HG03354 (cell line): ENCODE results near the gene FAM89B.

Source experiments
- ATAC-seq: cut with Tn5 transposase; IDR thresholded peaks from one replicate; pipeline ENCODE4 v1.9.1; 2021; ENCODE audit warnings: mild to moderate bottlenecking; ENCODE audit not compliant: unreplicated experiment, poor library complexity, severe bottlenecking

Gene FAM89B

DNA sequence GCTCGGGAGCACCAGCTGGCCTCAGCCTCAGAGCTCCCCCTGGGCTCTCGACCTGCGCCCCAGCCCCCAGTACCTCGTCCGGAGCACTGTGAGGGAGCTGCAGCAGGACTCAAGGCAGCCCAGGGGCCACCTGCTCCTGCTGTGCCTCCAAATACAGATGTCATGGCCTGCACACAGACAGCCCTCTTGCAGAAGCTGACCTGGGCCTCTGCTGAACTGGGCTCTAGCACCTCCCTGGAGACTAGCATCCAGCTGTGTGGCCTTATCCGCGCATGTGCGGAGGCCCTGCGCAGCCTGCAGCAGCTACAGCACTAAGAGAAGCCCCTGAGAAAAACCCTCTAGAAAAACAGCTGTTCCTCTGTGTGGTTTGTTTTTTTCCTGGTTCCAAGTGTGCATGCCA is 918 bp upstream of the FAM89B start:
- no peak for ATAC-seq

GRCh38 chr11:65571940-65572339 is 398 bp upstream of the FAM89B start:
- ATAC-seq: no peak

DNA sequence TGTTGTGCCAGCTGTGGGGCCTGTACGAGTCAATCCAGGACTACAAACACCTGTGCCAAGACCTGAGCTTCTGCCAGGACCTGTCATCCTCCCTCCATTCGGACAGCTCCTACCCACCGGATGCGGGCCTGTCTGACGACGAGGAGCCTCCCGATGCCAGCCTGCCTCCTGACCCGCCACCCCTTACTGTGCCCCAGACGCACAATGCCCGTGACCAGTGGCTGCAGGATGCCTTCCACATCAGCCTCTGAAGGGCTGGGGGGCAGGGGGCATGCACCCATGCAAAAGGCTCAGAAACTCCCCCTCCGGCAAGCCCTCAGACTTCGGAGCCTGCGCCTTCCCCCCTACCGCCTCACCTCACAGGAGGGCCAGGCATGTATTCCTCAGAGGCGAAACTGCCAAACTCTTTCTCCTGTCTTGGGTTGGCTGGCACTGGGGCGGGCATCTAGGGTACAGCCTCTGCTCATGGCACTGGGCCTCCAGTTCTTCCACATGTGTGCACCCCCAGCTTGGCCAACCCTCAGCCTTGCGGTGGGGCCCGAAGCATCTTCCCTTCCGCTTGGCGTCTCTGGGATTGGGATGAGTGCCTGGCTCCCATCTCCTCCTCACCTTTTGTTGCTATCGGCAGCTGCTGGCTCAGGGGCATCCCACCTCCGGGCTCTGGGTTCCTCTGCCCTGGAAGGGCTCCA is 1.2 kb downstream of the FAM89B start:
- no peak for ATAC-seq

DNA sequence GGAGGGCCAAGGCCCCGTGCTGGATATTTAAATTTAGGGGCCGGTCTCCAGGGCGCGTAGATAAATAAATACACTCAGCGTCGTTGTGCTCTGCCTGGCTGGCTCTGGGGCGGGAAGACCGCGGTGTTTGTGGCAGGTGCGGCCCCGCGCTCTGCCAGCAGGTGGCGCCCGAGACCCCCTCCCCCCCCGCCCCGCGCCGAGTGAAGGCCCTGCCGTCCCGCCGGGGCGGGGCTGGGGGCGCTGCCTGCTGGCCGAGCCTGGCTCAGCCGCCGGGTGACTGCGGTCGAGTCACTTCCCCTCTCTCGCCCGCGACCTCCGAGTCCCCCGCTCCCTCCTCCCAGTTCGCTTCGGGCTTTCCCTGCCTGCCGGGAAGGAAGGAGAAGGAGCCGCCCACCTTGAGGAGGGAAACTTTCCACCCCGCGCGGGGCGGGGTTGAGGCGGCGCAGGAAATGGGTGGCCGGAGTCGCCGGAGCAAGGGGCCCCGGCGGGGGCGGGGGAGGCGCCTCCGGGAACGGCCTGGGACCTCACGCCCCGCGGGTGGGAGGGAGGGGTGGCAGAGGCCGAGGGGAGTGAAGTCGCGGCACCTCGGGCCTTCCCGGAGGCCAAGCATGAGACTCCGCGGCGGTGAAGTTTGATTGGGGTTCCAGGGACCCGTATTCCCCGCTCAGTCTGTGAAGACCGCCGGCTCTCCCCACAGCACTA is 1.9 kb downstream of the FAM89B start:
- peak; percentile 34 for ATAC-seq

- ATAC-seq: no peak
These were observed 2.7 kb downstream of the FAM89B start for GRCh38 chr11:65574811-65575567.

GRCh38 chr11:65575568-65576231 is 3.4 kb downstream of the FAM89B start, which contains the start of gene EHBP1L1:
Gene EHBP1L1, plus strand, starts transcription at chr11:65576053. Its CDS starts 250 bp downstream, at chr11:65576303.
- no peak for ATAC-seq

DNA sequence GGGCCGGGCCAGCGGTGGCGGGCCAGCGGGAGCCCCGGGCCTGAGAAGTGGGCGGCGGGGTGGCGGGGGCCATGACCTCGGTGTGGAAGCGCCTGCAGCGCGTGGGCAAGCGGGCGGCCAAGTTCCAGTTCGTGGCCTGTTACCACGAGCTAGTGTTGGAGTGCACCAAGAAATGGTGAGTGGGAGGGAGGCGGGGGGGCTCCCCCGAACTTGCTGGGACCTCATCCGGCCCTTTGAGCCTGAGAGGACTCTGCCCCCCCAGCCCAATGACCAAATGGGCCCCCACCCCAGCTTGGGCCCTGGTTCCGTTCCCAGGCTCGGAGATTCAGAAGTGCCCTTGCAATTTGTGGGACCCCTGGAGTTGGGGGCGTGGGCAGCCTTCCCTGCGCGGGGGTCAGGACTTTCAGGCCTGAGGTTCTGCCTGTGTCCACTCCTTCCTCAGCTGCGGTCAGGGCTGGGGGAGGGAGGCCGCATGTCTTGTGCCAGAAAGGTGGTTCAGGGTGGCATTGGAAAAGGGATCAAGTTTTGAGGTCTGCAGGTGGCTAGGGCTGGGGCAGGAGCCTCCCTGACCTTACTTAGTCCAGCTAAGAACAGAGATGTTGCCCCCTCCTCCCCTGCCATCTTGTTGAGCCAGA is 4.0 kb downstream of the FAM89B start:
- ATAC-seq: no peak

- no peak for ATAC-seq
These were observed 4.8 kb downstream of the FAM89B start for GRCh38 chr11:65576867-65577755.

- ATAC-seq: no peak
These were observed 5.4 kb downstream of the FAM89B start for GRCh38 chr11:65577756-65578109.

GRCh38 chr11:65578134-65578533 is 5.8 kb downstream of the FAM89B start:
- ATAC-seq: no peak

DNA sequence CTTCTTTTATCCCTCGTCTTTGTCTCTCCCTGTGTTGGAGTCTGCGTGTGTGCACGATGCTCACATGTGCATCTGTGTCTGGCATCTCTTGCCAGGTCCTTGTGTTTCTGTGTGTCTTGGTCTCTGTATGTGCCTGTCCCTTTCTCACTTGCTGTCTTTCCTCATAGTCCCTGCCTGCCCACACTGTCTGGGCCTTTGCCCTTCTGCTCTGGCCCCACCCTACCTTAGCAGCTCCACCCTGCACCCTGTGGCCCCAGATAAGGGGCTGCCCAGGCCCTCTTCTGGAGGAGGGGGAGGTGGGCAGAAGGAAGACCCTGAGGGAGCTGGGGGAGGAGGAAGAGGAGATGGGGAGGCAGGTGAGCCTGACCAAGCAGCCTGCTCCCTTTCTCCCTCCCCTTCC is 6.3 kb downstream of the FAM89B start:
- no peak for ATAC-seq

DNA sequence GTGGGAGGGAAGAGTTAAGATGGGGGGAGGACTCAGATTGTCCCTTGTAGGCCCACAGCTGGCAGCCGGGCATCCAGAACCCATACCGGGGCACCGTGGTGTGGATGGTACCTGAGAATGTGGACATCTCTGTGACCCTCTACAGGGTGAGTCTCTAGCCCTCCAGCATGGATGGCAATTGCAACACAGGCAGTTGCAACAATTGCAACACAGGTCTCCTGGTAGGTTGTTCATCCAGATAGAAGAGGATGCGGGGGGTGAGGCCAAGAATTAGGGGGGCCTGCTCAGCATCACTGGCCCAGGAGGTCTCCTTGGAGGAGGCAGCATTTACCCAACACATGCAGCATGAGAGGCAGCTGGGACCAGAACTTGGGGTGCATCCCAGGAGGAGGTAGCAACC is 7.0 kb downstream of the FAM89B start:
- no peak for ATAC-seq

GRCh38 chr11:65580031-65580692 is 7.8 kb downstream of the FAM89B start:
- ATAC-seq: no peak

DNA sequence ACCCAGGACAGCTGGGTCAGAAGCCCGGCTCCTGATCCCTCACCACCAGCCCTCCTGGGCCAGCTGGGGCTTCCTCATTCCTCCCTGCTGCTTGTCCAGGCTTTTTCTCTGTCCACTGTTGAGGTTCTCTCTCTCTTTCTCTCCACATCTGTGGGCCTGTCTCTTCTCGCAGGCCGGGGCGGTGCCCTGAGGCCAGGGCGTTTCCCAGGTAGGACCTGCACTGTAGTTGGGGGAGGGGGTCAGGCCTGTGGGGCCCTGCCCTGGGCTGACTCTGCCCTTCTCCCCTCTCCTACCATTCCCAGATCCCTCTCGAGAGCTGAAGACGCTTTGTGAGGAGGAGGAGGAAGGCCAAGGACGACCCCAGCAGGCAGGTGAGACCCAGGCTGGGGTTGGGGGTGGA is 8.4 kb downstream of the FAM89B start:
- no peak for ATAC-seq

DNA sequence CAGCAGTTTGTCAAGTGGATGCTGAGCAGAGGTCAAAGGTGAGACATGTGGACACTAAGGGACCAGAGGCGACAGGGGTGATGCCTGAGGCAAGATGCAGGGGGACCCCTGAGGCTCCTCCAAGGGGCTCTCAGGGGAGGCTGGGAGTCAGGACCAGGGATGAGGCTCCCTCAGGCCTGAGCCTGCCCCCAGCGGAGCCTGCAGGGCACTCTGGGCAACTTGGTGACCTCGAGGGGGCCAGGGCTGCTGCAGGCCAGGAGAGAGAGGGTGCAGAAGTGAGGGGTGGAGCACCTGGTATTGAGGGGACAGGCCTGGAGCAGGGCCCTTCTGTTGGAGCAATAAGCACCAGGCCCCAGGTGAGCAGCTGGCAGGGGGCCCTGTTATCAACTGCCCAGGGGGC is 9.6 kb downstream of the FAM89B start:
- ATAC-seq: no peak

- ATAC-seq: no peak
These were observed 11.3 kb downstream of the FAM89B start for GRCh38 chr11:65583589-65583988.

DNA sequence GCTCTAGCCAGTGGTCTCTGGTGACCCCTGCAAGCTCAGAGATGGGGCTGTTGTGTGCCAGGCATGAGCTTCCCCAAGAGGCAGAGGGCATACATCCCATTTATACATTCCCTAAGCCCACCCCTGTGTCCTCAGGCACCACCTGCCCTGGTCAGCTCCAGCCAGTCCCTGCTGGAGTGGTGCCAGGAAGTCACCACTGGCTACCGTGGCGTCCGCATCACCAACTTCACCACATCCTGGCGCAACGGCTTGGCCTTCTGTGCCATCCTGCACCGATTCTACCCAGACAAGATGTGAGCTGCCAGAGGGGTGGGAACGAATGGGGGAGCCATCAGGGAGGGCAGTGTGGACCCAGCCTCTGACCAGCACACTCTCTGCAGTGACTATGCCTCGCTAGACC is 11.8 kb downstream of the FAM89B start:
- ATAC-seq: no peak

DNA sequence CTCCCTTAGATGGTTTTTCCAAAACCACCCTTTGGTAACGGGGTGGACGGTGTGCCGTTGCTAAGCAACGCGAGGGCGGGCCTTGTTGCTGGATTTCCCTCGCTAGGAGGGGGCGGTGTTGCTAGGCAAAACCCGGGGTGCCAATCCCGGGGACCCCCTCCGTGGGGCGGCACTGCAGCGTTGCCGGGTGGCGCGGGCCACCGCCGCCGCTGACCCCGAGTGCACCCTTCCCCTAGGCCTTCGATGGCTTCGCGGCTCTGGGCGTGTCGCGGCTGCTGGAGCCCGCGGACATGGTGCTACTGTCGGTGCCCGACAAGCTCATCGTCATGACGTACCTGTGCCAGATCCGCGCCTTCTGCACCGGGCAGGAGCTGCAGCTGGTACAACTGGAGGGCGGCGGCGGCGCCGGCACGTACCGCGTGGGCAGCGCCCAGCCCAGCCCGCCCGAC is 12.4 kb downstream of the FAM89B start:
- no peak for ATAC-seq
